SH-SY5Y (cell line): Measurements from ENCODE around the gene ZNF548.

Experiments used
- GATA2 ChIP-seq: IDR thresholded peaks from 2 replicates; pipeline ENCODE4 v1.6.1; 2011; ENCODE audit warnings: mild to moderate bottlenecking, low read depth, low read length
- GATA3 ChIP-seq: IDR thresholded peaks from 2 replicates; pipeline ENCODE4 v1.6.1; 2011; ENCODE audit warnings: low read depth, mild to moderate bottlenecking, low read length, moderate library complexity

DNA sequence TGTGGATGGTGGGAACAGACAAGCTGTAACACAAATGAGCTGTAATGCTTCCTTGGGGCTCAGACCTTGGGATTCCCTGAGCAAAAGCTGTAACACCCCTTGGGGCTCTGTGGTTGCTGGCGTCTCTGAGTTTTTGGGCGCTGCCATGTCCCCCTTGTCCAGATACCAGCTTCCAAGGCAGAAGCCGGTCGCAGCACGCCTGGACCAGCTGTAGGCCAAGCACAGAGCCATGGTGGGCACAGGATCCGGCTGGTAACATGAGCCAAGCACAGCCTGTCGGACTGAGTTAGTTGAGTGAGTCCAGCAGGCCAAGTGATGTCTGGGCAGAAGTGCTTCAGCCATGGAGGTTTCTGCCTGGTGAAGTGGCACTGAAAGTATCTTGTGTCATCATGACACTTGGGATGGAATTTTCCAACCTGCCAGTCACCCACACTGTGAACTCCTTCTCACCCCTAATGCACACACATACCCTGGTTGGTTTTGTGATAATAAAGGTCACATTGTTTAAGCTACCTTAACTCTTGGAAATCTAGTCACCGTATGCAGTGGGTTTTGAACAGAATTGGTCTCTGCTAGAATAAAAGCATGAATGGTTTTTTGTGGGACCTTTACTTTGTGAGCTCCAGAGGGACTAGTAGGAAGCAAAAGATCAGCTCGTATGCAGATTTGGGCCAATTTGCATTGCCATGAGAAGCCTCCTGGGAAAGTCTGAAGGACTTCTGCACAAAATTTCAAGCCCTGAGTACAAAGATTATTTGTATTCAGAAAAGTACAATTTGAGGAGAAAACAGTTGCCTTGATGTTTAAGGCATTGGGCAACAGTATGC is 14.3 kb downstream of the ZNF548 start:
- TF ChIP-seq GATA3 (no peak), GATA2 (no peak)
